ENCODE measurements around the gene COL26A1.

GRCh38 chr7:101386558-101387231, 24.0 kb downstream of the COL26A1 start:
- TF ChIP-seq CTCF (IDR thresholded peaks at IDR 0.05; ENCODE audit: insufficient read depth, low read length) = no peak
- TF ChIP-seq POLR2AphosphoS5 (IDR thresholded peaks at IDR 0.05; ENCODE audit: low read depth) = no peak
- no peak for TF ChIP-seq GABPA (IDR thresholded peaks at IDR 0.05; ENCODE audit: low read depth)
- no peak for TF ChIP-seq REST (IDR thresholded peaks at IDR 0.05; ENCODE audit: insufficient replicate concordance, low read depth)
